NCI-H2081 treated with DMSO at 0.1 percent for 48 hours (cell line): ENCODE measurements around the gene SPO11.

Source experiments
- DNase-seq: peaks from one replicate; lab custom pipeline; 2025; lab: John Stamatoyannopoulos, UW

SPO11 gene

DNA sequence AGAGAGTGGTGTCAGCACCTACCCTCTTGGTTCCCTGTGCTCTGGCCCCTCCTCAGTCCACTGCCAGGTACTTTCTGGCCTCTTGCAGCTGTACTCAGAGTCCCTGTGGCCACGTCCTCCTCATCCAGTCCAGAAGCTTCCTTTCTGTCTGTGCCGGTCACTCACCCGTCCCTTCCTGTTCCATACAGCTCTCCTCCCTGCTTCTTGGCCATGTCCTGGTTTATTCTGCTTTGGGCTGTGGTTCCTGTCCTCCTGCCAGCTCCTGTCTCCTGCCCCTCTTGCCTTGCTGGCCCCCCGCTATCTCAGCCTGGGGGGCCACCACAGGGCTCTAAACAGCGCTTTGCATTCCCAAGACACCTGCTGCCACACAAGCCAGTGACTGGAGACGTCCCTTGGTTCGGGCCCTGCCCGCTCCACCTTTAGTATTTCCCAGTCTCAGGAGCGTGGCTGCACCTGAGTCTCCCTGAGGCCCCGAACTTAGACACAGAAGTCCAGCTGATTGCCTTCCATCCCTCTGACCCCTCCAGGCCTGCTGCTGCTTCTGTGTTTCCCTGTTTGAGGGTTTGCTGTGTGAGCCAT is 46.1 kb downstream of the SPO11 start:
- DNase-seq, result no peak

DNA sequence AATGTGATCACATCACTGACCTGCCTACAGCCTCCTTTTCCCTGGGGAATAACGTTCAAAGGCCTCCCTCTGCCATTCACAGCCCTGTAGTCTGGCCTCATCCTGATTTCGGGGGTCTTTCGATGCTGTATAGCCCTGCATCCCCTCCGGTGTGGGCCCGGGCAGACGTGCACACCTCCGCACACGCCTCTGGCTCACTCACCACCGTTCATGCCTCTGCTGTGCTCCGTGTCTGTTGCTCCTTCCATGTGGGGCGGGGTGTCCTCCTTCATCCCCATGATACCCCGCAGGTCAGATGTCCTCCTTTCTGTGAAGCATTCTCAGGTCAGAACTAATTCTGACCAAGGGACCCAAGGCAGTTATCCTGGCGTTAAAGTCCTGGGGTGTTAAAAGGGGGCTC is 47.7 kb downstream of the SPO11 start:
- DNase-seq, result no peak

DNA sequence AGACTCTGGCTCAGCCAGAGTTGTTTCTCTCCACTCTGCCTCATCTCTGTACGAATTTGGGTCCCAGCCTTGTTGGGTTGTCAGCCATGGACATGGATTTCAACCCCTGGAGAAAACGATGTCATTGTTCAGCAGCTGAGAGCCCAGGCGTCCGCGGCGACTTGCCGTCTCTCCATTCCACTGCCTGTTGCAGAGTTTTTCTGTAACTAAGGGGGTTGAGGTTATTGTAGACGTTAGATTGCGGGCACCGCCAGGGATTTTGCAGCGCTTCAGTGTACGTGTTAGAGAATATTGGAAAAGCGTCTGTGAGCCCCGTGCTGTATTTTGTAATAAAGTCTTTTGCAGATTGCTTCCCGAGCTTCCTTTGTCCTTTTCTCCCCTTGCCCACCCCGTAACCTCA is 48.5 kb downstream of the SPO11 start:
- no peak for DNase-seq

DNA sequence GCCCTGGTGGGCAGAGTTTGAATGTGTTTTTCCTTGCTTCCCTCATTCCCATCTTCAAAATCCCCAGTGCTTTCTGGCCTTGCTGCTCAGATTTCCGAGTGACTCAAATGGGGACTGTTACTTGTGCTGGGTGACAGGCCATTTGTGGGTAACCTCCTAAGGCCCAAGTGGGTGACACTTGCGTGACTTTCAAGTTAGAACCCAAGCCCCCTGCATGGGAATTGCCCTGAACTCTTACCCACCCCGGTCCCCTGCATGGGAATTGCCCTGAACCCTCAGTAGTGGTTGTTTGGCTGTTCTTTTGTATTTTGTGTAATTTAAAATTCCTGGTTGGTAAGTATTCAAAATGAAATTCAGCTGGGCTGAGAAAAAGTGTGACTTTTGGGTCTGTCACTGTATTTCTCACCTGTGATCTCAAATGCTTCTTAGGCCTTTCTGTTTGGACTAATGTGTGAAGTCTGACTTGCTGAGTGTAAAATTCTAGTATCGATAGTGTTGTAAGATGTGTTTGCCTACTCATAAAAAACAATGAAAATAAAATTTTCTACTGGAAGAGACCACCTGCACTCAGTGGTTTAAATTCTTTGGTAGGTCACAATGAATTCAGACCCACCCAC is 49.2 kb downstream of the SPO11 start:
- DNase-seq, result no peak

DNA sequence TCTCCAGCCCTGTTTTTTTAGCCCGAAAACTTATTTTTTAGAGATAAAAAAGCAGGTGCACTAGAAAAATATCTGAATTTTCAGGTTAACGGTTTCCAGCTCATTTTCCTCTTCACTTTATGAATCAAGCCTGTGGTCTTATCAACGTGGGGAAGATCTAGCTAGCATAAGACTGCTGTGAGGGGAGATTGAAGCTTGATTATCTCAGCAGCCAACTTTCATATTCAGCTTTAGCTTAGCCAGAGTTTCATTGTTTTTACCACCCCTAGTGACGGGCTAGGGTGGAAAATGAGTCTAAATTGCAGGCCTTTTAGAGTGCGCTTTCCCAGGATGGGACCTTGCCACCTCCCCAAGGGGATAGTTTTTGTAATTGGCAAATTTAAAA is 49.7 kb downstream of the SPO11 start:
- no peak for DNase-seq

DNA sequence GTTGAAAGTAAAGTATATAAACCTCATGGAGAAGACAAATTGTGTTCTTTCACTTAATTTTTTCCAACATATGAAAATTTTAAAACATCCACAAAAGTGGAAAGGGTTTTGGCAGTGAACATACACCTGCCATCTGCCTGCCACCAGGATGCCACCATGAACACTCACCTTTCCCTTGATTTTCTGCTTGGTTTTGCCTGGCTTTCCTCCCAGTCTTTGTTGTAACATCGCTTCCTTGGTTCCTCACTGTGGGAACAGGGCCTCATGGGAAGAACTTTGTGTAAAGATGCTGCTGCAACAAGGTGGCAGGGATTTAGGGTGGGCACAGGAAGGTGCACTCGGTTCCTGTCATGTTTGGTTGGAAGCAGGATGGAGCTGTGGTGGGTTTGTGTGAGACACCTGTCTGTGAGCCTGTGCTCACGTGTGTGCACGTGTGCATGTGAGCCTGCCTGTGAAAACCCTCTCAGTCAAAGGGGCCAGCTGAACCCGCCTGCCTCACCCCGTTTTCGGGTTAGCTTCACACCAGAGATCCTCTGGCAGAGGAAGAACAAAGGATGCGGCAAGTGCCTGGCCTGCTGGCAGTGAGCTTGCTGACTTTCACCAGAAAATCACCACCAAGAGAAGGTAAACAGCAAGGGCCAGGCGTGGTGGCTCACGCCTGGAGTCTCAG is 50.6 kb downstream of the SPO11 start:
- no peak for DNase-seq

DNA sequence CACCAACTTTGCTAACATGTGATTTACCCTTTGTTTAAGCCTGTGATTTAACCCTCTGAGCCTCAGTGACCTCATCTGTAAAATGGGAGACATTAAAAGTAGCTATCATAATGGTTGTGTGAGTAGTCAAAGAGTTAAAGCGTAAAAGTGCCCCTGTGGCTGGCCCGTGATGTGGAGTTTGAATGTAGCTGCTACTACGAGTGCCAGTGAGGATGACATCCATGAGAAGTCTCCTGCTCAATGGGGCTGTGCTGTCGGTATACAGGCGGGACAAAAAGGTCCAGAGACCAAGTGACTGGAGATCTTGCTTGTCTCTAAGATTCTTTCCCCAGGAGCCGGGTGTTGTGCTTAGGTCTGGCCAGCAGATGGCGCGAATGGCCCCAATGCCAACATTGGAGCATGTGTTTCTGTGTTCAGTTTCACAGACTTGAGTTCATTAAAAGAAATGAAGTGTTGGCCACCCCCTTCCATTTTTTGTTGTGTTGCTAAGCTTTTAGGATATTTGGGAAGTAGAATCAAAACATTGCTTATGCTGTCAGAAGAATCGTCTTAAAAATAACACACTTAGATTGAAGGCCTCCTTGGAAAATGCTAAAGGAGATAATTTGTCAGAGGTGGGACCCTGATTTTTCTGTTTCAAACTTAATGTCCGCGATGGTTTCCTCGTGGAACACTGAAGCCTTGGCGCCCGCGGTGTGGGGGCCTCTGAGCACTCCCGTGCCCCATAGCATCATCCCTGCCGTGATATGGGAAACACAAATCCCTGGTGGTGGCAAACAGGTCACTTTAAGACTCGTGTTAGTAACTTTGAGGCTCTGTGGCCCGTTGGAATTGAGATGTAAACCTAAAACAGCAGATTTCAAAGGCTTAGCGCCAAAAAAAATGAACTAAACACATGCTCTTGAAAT is 52.2 kb downstream of the SPO11 start:
- no peak for DNase-seq

DNA sequence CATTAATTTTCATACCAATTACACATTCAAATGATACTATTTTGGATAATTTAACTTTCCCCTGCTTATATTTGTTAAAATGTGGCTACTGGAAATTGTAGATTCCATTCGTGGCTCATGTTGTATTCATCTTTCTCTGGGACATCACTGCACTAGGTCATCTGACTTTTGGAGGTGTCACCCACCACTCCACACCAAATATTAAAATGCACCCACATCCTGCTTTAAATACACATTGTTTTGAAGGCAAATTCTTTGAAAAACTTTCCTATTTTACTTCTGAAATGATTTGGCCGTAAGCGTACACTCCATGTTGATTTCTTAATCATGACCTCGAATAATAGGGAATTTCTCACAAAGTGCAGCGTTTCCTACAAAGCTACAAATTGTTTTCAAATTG is 52.9 kb downstream of the SPO11 start:
- no peak for DNase-seq

DNA sequence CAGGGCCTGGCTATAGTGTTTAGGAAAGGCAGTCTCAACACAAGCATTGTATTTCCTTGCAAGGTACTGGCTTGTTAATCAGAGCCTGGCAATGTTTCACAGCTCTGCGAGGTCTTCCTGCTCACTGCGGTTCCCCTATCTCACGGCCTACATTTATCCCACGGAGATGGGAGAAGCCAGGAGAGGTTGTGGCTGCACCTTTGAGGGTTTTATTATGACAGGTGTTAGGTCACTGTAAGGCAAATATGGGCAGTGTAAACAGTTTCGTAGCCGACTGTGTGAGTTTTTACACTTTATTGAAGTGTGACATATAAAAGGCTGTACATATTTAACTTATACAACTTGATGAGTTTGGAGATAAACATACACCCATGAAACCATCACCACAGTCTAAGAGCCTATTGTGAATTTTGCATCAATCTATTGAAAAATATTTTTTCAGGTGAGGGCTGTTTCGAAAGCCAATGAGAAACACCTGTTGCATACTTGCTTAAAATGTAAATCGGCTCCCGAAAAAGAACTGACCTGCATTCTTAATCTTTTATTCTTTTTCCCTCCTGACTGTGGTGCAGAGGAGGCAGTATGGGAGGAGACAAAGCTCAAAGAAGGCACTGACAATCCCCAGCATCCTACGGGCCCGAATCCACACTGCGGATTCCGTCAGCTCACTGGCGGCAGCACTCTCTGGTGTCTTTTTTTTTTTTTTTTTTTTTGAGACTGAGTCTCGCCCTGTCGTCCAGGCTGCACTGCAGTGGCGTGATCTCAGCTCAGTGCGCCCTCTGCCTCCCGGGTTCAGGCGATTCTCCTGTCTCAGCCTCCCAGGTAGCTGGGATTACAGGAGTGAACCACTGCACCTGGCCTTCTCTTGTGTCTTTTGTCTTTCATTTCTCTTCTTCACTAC is 54.1 kb downstream of the SPO11 start:
- no peak for DNase-seq

DNA sequence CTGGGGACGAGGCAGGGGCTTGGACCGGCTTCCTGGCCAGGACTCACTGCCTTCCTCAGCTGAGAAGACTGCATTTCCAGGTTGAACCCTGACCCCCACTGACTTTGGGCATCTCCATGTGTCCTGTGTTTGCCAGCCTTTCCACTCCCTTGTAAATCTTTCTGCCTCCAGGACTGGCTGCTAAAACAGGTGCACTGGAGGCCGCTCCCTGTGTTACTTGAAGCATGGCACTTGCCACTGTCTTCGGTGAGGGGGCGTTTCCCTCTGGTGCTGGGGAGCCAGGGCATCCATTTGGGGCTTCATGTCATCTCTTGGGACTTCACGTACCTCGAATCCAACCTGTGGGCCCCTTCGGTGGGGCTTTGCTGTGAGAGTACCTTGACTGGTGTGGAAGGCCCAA is 54.9 kb downstream of the SPO11 start:
- DNase-seq, result no peak

DNA sequence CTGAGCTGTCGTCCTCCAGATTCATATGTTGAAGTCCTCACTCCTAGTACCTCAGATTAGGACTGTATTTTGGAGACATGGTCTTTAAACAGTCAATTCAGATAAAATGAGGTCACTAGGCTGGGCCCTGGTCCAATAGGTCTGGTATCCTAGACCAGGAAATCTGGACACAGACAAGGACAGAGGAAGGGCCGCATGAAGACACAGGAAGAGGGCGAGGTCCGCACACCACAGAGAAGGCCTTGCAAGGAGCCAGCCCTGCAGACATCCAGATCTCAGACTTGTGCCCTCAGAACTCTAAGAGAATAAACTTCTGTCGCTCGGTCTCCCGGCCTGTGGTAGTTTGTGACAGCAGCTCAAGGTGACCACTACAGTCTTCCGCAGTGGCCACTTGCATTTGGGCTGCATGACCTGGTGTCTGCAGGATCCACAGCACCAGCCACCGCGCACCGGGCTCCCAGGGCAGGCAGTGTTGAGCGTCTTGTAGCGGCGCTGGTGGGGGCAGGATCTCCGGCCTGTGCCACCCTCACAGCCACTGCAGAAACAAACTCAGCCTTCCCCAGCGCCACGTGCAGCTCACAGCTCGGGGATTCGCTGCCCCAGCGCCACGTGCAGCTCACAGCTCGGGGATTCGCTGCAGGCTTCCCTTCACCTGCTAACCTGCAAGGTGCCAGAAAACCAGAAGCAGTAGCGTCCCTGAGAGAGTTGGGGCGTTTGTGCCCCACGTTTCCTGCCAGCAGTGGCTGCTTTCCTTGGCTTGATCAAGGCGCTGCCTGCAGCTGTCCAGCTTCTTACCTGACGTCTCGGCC is 55.6 kb downstream of the SPO11 start:
- no peak for DNase-seq

DNA sequence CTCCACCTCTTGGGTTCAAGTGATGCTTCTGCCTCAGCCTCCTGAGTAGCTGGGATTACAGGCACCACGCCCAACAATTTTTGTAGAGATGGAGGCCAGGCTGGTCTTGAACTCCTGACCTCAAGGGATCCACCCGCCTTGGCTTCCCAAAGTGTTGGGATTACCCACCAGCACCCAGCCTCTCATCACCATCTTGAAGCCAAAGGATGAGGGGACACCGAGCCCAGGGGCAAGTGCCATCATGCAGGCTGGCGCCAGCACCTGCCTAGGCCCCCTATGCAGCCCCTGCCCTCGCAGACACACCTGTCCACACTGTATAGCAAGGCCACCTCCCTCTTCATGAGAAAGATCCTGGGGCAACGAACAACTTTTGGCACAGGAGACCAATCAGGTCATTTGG is 56.3 kb downstream of the SPO11 start:
- DNase-seq, result no peak

DNA sequence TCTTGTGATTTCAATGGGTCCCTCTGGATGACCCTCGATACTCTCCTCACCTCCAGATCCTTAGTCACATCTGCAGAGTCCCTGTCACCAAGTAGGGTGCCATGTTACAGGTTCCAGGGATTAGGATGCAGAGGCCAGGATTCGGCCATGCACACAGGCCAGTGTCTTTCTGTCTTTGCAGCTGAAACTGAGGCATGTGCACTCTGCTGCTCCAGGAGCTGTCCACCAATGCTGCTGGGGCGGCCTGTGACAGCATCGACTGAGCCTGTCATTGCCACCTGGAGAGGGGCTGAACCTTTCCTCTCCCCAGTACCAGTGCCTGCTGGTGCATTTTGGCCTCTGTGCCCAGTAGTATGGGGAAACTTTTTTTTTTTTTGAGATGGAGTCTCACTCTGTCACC is 57.2 kb downstream of the SPO11 start:
- no peak for DNase-seq

DNA sequence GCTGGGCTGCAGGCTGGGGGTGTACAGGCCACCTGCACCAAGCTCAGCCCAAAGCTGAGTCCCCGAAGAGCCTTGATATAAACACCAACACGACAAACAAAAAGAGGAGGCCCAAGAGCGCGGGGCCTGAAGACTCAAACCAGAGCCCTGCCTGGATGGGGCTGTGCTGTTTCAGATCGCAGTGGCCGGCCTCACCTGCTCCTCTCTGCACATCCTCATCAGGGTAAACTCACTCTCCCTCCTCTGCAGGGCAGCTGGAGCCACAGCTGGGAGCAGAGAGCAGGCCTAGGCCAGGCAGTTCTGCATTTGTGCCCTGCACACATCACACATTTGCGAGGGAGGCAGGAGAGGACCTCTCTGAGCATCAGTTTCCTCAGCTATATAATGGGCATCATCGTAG is 57.9 kb downstream of the SPO11 start:
- no peak for DNase-seq

DNA sequence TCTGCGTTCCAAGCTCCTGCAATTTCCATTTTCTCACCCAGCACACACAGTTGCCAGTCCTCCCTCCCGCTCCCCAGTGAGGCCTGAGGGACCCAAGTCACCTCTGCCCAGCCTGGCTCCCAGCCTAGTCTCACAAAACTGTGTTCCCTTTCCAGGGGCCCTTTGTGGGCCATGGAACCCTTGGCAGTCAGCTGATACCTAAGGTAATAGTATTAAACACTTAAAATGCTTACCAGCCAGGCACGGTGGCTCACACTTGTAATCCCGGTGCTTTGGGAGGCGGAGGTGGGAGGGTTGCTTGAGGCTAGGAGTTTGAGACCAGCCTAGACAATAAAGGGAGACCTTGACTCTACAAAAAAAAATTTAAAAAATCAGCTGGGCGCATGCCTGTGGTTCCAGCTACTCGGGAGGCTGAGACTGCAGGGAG is 58.4 kb downstream of the SPO11 start:
- DNase-seq, result no peak

DNA sequence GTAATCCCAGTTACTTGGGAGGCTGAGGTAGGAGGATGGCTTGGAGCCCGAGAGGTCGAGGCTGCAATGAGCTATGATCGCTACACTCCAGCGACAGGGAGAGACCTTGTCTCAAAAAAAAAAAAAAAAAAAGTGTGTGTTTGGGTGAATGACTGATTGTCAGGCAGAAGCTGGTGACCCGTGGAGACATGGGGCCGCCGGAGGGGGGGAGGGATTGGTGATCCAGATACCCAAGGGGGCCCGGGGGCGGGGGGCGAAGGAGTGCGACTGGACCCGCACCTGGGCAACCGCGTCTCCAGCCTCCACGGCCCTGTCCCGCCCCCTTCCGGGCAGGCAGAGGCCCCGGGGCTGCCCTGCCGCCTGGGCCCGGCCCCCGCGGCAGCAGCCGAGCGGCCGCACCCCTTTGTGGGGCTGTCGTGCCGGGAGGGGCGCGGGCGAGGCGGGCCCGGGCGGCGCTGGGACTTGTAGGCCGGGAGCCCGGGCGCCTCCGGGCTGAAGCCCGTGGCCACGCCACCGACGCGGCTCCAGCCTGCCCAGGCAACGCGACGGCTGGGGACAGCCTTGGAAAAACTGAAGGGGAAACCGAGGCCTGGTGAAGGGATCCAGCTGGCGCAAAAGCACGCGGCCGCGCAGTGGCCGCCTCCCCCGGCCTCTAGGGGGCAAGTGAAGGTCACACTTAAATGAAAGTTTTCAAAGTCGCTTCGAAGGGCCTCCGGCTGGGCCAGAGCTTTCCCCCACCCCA is 59.5 kb downstream of the SPO11 start:
- no peak for DNase-seq

DNA sequence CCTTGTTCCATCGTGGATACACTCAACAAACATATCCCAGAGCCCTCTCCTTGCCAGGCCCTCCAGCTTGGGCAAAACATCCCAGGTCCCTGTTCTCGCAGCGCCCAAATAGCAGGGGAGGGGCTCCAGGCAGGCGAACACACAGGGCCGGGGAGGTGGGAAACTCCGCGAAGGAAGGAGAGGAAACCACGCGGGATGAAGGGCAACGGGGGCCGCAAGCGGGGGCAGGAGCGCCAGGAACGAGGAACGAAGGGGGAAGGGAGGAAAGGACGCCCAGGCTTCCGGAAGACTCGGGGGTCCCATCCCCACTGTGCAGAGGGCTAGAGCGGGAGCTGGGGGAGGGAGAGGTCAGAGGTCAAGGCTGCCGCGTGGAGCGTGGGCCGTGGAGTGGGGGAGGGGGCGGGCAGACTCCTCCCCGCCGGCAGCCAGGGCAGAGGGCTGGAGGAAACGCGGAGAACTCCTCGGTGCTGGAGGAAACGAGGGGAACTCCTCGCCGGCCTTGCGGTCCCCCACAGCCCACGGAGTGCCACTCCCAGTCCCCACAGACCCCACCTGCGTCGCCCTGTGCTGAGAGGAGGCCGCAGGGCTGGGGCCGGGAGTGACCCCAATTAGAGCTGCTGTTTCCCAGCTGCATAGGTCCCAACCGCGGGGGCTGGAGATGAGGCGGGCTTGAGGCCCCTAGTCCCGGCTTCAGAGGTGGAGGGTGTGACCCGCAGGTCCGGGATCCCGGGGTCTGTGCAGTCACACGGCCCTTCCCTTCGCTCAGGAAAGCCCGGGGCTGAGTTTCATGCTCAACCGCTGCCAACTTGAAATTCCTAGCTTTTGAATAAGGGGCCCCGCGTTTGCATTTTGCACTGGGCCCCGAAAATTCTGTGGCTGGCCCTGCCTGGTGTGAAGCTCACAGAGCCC is 60.3 kb downstream of the SPO11 start:
- no peak for DNase-seq

DNA sequence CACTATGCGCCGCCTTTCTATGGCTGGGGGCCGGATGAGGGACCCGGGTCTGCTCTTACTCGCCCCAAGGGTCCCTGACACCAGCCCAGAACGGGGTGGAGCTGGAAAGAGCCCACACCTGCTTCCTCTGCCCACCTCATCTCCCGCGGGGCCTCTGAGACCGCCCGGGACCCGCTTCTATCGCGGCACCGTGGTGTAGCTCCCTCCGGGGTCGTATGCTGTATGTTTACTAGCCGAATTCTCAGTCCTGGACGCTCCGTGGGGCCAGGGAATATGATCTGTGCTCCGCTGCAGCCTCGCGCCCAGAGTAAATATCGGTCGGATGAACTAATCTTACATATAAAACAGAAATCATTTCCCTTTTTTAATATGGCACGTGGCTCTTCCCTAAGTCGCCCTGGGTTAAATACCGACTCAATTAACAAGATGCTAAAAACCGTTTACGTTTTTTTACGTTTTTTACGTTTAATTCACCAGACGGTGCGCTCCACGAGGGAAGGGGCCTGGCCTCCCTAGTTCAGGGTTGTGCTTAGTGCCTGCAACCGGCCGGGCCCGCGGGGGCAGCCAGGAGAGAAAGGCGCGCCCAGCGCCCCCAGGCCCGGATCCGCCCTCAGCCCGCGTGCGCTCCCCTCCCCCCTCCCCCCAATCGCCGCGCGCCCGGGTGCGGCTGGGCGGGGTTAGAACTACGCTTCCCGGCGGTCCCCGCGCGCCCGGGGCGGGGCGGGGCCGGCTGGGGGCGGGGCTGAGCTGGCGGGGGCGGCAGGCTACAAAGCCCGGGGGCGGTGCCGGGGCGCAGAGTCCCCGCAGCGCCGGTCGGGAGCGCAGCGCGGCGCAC is 61.2 kb downstream of the SPO11 start, which contains the start of gene RBM38:
RBM38 (plus strand) TSS at position 793 of the 835 bp plus-strand sequence. CDS start 186 bp downstream, outside the sequence.
- no peak for DNase-seq
